SKM-1 treated with dmso at 0.1 percent for 144 hours (cell line): ENCODE measurements around the gene NEK2.
A peak's percentile ranks its signal among the peaks of the same experiment; 100 is the strongest.
"Not testable (repeated sequence)": the region's sequence is repeated elsewhere in the genome, so short reads cannot be mapped to it uniquely, and the experiment has no call there.

Experiments used
- DNase-seq: peaks from one replicate; lab custom pipeline; 2025; ENCODE audit not compliant: unreplicated experiment; lab: John Stamatoyannopoulos, UW

The NEK2 gene

GRCh38 chr1:211675230-211676105 lies at the start of gene NEK2:
Gene NEK2 (minus strand): TSS chr1:211675621. CDS start chr1:211675479, 142 bp downstream.
- peak; percentile 98 for DNase-seq

DNA sequence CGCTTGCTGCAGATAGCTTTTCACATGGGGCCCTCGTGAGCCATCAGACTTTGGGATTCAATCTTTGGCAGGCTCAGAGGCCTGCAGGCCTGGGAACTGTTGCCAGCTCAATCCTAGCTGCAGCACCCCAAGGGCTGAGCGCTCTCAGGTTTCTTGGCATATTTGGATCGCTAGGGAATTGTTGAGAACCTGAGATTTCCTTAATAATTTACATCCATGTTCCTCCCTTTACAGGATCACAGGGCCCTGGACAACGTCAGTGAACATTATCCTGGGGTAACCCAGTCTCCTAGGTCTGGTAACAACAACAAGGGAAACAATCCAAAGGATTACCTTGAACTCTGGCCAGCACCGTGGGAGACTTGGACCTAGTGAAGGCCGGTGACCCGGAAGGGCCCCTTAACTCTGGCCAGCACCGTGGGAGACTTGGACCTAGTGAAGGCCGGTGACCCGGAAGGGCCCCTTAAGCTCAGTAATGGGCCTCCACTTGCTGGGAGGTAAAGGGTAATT lies 49.3 kb upstream of the NEK2 start:
- no peak for DNase-seq

GRCh38 chr1:211723273-211723672 lies 47.9 kb upstream of the NEK2 start:
- DNase-seq: no peak

DNA sequence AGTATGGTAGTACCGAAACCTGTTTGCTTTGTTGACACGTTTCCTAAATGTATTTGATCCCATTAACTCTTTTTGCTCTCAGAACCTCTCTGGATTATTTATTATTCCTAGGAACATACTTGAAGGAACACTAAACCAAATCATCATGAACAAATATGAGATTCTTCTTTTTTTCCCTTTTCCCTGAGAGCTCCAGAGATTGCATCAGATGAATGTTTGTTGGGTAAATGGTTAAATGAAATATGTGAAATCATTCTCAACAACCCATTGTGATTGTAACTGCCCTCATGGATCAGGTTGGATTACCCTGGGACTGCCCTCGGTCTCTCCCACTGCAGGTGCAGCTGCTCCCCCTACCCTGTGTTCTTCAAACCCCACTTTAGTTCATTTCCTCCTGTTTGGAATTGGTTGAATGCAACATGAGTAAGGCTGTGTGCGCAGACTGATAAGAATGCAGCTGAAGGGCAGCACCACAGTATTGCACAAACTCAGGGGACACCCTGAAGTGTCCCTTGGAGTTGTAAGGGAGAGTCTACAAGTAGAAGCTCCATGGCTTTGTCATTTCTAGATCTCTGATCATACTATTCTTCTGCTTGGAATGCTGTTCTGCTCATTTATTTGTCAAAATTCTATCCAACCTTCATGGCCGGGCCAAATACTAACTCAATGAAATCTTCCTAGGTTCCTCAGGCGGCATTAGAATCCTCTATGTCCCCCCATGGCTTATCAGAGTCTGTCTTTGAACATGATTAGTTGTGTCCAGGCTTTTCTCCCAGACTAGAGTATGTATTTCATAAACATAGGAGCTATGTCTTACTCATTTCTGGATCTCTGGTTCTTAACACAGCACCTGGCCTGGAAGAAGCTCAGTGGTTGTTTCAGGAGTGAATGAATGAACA lies 47.1 kb upstream of the NEK2 start:
- no peak for DNase-seq

DNA sequence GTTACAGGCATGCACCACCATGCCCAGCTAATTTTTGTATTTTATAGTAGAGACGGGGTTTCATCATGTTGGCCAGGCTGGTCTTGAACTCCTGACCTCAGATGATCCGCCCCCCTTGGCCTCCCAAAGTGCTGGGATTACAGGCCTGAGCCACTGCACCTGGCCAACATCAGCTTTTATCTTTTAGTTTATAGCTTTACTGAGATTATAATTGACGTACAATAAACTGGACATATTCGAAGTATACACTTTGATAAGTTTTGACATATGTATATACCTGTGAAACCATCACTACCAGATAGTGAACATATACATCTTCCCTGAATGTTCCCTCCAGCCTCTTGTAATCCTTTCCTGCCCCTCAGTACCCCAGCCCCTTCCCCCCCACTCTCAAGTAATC lies 41.1 kb upstream of the NEK2 start:
- DNase-seq: not testable (repeated sequence)

- DNase-seq: no peak
Observed at GRCh38 chr1:211715971-211716370, 40.5 kb upstream of the NEK2 start.

DNA sequence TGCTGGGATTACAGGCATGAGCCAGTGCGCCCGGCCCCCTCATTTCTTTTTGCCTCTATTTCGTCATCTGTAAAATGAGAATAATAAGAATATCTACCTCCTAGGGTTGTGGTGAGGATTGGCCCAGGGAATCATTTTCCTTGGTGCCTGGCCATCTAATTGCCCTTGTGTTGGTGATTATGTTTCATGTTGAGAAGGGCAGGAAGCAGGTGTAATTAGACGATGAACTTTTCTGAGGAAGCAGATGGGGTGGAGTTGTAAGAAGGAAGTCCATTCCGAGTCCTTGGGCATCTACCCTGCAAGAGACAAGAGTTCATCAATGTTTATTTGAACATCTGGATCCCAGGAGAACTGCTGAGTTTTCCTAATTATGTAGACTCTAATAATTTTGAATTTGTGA lies 38.7 kb upstream of the NEK2 start:
- DNase-seq: no peak

DNA sequence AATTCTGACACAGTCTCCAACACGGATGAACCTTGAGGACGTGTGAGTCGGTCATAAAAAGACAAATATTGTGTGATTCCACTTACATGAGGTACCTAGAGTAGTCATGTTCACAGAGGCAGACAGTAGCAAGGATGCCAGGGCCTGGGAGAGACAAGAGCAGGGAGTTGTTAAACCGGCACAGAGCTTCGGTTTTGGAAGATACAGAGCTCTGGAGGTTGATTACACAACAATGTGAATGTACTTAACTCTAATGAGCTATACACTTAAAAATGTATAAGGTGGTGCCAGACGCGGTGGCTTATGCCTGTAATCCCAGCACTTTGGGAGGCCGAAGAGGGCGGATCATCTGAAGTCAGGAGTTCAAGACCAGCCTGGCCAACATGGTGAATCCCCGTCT lies 37.8 kb upstream of the NEK2 start:
- DNase-seq: no peak

DNA sequence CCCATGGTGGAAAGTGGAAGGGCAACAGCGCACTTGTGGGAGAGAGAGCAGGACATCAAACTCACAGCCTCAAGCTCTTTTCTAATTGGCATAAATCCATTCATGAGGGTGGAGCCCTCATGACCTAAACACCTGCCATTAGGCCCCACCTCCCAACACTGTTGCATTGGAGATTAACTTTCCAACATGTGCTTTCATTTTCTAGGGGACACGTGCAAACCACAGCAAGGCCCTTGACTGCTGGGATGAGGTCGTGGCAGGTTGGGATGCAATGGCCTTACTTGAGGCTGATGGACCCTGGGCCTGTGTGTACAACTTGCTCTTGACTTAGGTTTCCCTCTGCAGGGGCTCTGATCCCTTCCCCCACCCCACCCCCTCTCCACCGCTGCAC lies 35.9 kb upstream of the NEK2 start:
- no peak for DNase-seq

DNA sequence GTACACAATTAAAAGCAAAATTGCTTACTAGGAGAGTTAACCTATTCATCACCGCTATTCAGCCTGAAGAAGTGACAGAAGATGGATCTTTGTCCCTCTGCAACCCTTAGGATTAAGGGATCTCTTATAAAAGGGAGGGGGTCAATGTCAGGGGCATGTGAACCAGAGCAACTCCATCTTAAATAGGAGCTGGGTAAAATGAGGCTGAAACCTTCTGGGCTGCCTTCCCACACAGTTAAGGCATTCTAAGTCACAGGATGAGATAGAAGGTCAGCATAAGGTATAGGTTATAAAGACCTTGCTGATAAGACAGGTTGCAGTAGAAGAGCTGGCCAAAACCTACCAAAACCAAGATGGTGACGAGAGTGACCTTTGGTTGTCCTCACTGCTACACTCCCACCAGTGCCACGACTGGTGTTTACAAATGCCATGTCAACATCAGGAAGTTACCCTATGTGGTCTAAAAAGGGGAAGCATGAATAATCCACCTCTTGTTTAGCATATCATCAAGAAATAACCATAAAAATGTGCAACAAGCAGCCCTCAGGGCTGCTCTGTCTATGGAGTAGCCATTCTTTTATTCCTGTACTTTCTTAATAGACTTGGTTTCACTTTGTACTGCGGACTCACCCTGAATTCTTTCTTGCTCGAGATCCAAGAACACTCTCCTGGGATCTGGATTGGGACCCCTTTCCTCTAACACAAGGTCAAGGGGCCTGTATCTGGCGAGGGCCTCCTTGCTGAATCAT lies 35.3 kb upstream of the NEK2 start:
- no peak for DNase-seq

DNA sequence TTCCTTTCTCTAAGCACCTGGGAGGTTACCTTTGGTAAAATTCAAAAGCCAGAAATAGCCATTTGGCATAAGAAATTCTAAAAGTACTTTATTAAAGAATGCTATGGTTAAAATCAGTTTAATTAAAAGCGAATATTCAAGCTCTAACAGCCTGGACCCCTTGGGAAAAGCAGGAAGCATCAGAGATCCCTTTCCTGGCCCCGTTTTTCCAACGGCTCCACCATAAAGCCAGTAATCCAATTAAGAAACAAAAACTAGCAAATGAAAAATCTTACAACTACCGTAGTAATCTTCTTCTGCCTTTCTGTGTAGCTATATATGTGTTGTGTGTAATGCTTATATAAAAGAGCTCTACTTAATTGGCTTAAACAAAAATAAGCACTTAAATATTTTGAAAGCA lies 33.5 kb upstream of the NEK2 start:
- no peak for DNase-seq

GRCh38 chr1:211708006-211708405 lies 32.6 kb upstream of the NEK2 start:
- DNase-seq: no peak

- no peak for DNase-seq
Observed at GRCh38 chr1:211705467-211706091, 30.2 kb upstream of the NEK2 start.

DNA sequence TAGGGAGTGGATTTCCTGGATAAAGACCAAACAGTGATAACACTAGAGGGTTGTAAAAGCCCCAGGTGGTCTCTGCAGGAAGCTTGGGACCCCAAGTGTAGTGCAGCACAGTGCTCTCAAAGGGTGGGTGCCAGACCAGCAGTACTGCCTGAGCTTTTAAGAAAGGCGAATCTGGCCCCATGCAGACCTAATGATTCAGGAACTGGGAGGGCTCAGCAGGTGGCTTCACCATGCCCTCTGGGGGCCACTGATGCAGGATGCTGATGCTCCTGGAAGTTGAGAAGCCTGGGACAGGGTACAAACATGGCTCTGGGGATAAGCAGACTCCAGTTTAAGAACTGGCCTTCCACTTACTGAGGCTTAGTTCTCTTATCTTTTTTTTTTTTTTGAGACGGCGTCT lies 29.1 kb upstream of the NEK2 start:
- no peak for DNase-seq

DNA sequence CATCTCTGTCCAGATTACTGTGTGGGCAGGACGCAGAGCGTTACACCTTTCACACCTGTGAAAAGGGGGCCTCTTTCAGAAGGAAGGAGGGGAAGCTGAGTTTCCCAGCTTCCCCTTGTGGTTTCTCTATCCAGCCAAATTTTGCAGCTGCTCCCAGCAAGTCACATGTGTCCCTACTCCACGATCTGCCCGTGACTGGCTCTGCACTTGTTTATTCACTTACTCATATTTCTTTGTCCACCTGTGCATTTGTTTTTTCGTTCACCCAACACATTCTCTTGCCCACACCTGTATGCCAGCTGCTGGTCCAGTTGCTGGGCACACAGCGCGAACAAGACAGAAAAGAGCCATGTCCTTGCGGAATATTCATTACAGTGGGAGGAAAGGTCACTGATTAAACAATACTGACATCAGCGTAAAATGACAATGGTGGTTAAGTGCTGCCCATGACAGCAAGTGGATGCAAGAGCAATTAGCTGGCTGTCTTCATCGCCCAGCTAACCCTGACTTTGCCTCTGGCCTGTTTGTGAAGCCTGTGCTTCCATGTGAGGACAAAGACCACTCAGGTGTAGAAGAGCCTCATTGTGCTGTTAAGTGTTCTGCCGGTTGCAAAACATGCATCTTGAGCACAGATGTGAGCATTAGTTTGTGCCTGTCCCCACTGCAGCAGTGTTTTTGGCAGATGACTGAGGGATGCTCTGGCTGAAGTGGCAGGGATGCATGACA lies 28.6 kb upstream of the NEK2 start:
- DNase-seq: no peak

DNA sequence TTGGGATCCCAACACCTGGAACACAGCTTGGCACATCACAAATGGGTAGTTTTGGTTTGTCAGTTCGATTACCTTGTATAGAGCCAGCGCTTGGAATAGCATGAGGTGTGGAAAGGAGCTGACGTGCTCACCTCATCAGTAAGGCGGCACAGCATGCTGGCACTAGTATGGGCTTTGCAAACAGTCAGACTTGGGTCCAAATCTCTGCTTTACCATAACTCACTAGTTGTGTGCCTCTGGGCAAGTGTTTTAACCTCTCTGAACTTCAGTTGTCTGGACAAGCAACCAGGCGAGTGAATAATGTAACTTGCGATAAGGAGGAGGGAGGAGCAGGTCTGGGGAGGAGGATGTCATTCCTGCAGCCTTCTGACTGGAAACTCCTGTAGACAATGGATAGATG lies 26.3 kb upstream of the NEK2 start:
- no peak for DNase-seq

DNA sequence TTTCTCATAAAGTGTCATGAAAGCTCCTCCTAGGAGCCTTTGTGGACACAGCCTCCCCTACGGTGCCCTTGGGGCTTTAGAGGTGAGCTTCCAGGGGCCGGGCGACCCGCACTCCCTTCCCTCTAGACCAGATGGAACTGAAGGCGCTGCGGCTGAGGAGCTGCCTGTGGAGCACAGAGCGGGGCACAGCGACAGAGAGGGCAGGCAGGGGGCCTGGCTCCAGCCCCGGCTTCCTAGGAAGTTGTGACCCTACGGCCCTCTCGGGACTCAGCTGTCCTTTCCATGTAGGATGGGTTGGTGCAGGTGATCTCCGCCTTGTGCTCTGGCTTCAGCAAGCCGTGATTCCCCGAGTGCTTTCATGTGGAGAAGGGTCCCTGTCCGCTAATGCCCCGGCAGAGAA lies 23.6 kb upstream of the NEK2 start:
- no peak for DNase-seq

- DNase-seq: peak; percentile 84
Observed at GRCh38 chr1:211698161-211699026, 23.0 kb upstream of the NEK2 start.

GRCh38 chr1:211697356-211697755 lies 21.9 kb upstream of the NEK2 start:
- DNase-seq: no peak
